Subcutaneous adipose tissue (tissue), 4 donors: ENCODE results near the gene AUTS2. TPM values are rescaled to one million over a fixed set of nuclear protein-coding genes. Genes with fewer than 3 reads are reported as not detected.

ENCODE experiments used
- CTCF ChIP-seq: fragments of 450-650 bp; IDR thresholded peaks from one replicate; pipeline ENCODE4 v1.5.1; 2016; ENCODE audit warnings: low read depth, mild to moderate bottlenecking, control low read depth, antibody characterized with exemption, moderate library complexity
- total RNA-seq, 4 donors: library from RNA; depleted of rRNA; stranded (reverse); fragments of >200 nt; gene quantifications; one replicate each; pipeline ENCODE4 v1.1.0, GENCODE V29; 2016

AUTS2 gene
- total RNA-seq, 4 donors from 2014 or later: 22.4 to 46.9 (median 27.4) TPM

GRCh38 chr7:70028620-70029019 lies 430.3 kb downstream of the AUTS2 start:
- TF ChIP-seq CTCF: no peak

GRCh38 chr7:70029993-70030392 lies 431.7 kb downstream of the AUTS2 start:
- no peak for TF ChIP-seq CTCF

GRCh38 chr7:70030745-70031144 lies 432.5 kb downstream of the AUTS2 start:
- TF ChIP-seq CTCF: no peak

- no peak for TF ChIP-seq CTCF
Measured at GRCh38 chr7:70031245-70031644, 433.0 kb downstream of the AUTS2 start.

GRCh38 chr7:70032649-70033048 lies 434.4 kb downstream of the AUTS2 start:
- TF ChIP-seq CTCF: no peak

GRCh38 chr7:70033226-70033625 lies 435.0 kb downstream of the AUTS2 start:
- no peak for TF ChIP-seq CTCF

GRCh38 chr7:70034999-70035398 lies 436.7 kb downstream of the AUTS2 start:
- TF ChIP-seq CTCF: no peak

- no peak for TF ChIP-seq CTCF
Measured at GRCh38 chr7:70035519-70035918, 437.2 kb downstream of the AUTS2 start.
